Panc1 (cell line): ENCODE measurements around the gene CXXC1. TPM values are rescaled to one million over a fixed set of nuclear protein-coding genes. Genes with fewer than 3 reads are reported as not detected.

Source experiments
- ATAC-seq: fragments of 200-7000 bp; cut with Tn5 transposase; 2 replicates; pipeline ENCODE4 v1.9.1; 2020; ENCODE audit warnings: mild to moderate bottlenecking, moderate library complexity
- BruUV-seq: library from RNA; stranded (reverse); fragments of 400-500 nt; replicated peaks from 2 replicates; lab custom pipeline; 2021; lab: Mats Ljungman, UMichigan
- CTCF ChIA-PET: fragments of 300-600 bp; sonication (Branson Sonifier 250); formaldehyde crosslinking; loops from one replicate; lab custom pipeline; 2022; ENCODE audit warnings: antibody characterized with exemption; lab: Charles Lee
- POLR2A ChIA-PET: fragments of 300-600 bp; sonication (Branson Sonifier 250); formaldehyde crosslinking; loops from one replicate; lab custom pipeline; 2022; ENCODE audit warnings: antibody characterized with exemption; lab: Charles Lee
- DNase-seq: peaks from one replicate; pipeline ENCODE4 v3.0.0-alpha.2; 2010; ENCODE audit warnings: low read depth, low spot score
- H3K27ac ChIP-seq: 2 replicates; pipeline ENCODE4 v1.5.1; 2011; ENCODE audit warnings: mild to moderate bottlenecking, low read length, inconsistent platforms
- H3K27me3 ChIP-seq: fragments of 200-500 bp; sonication (Bioruptor generic); 2 replicates; pipeline ENCODE4 v1.6.0; 2014; ENCODE audit warnings: low read length, inconsistent platforms; ENCODE audit not compliant: control insufficient read depth, insufficient read depth
- H3K36me3 ChIP-seq: fragments of 200-500 bp; sonication (Bioruptor generic); 2 replicates; pipeline ENCODE4 v1.5.1; 2014; ENCODE audit warnings: inconsistent platforms, mild to moderate bottlenecking, low read length, moderate library complexity; ENCODE audit not compliant: control insufficient read depth, insufficient read depth
- H3K4me1 ChIP-seq: 2 replicates; pipeline ENCODE4 v1.5.1; 2011; ENCODE audit warnings: inconsistent platforms, mild to moderate bottlenecking, low read length, moderate library complexity; ENCODE audit not compliant: control insufficient read depth, insufficient read depth
- H3K4me3 ChIP-seq, 2 experiments: 2 replicates each; pipeline ENCODE4 v1.5.1; 2011 to 2012; ENCODE audit warnings: low read depth in 2 of 2, low read length in 2 of 2, mild to moderate bottlenecking in 2 of 2, inconsistent platforms in 1 of 2, moderate library complexity in 1 of 2
- H3K9me3 ChIP-seq: fragments of 200-500 bp; sonication (Bioruptor generic); 2 replicates; pipeline ENCODE4 v1.5.1; 2014; ENCODE audit warnings: low read depth, mild to moderate bottlenecking, inconsistent platforms, low read length, moderate library complexity; ENCODE audit not compliant: control insufficient read depth, insufficient read depth
- POLR2AphosphoS5 ChIP-seq: IDR thresholded peaks from 2 replicates; pipeline ENCODE4 v1.6.1; 2012; ENCODE audit warnings: mild to moderate bottlenecking, low read depth, low read length, moderate library complexity
- REST ChIP-seq, 2 experiments: IDR thresholded peaks; 2 replicates each; pipeline ENCODE4 v1.6.1; 2011 to 2012; ENCODE audit warnings: low read depth in 2 of 2, control low read depth in 1 of 2, low read length in 1 of 2, mild to moderate bottlenecking in 1 of 2, moderate library complexity in 1 of 2; ENCODE audit not compliant: insufficient read depth in 1 of 2
- SIN3A ChIP-seq: IDR thresholded peaks from 2 replicates; pipeline ENCODE4 v1.6.1; 2012; ENCODE audit warnings: low read depth, mild to moderate bottlenecking, low read length, moderate library complexity, borderline replicate concordance; ENCODE audit not compliant: insufficient read depth
- TCF7L2 ChIP-seq: IDR thresholded peaks from 2 replicates; pipeline ENCODE4 v1.6.1; 2011; ENCODE audit warnings: mild to moderate bottlenecking, low read depth, low read length, inconsistent platforms
- in situ Hi-C: cut with HindIII; loops from 2 replicates; pipeline ENCODE4 v1.10.0; 2016; ENCODE audit warnings: low sequenced_read_pairs, low pct_unique_long_range_greater_than_20kb
- intact Hi-C: fragments of 100-400 bp; cut with micrococcal nuclease; formaldehyde crosslinking; loops from one replicate; pipeline ENCODE4 v1.10.0; 2022; ENCODE audit not compliant: unreplicated experiment
- total RNA-seq: library from RNA; stranded (reverse); gene quantifications from one replicate; pipeline ENCODE4 v1.2.1, GENCODE V29; 2021; ENCODE audit not compliant: unreplicated experiment
- TF ChIP-seq, protein P1 (sequence below): fragments of 450-650 bp; IDR thresholded peaks from 2 replicates; pipeline ENCODE4 v1.5.1; 2017; ENCODE audit warnings: mild to moderate bottlenecking

Gene CXXC1
- total RNA-seq, 1 experiment from 2014 or later, result 60.8 TPM

GRCh38 chr18:50301074-50301473 lies 13.6 kb upstream of the CXXC1 start:
- in situ Hi-C loops, result no loop called here
- no peak for DNase-seq
- ChIA-PET POLR2A (no interaction called here), CTCF (no interaction called here)
- no peak for TF ChIP-seq REST (IDR thresholded peaks at IDR 0.05; ENCODE audit: insufficient read depth in 1 of 2, low read depth in 2 of 2, low read length in 1 of 2)
- H3K9me3 ChIP-seq, result no peaks in the 10 kb centered on the region
- no peaks in the 10 kb centered on the region for H3K36me3 ChIP-seq
- no peaks in the 10 kb centered on the region for H3K4me1 ChIP-seq
- ATAC-seq, result no peak
- no peak overlapping the region for H3K4me3 ChIP-seq
- no peak overlapping the region for H3K27ac ChIP-seq
- intact Hi-C loops, result no loop called here
- no TSS peak for BruUV-seq
- no peaks in the 10 kb centered on the region for H3K27me3 ChIP-seq

- H3K4me1 ChIP-seq, result no peaks in the 10 kb centered on the region
- no peaks in the 10 kb centered on the region for H3K27me3 ChIP-seq
- no TSS peak for BruUV-seq
- ATAC-seq, result no peak
- no peak for TF ChIP-seq REST (IDR thresholded peaks at IDR 0.05; ENCODE audit: insufficient read depth in 1 of 2, low read depth in 2 of 2, low read length in 1 of 2)
- TF ChIP-seq TCF7L2, result no peak
- TF ChIP-seq SIN3A, result no peak
- TF ChIP-seq, protein P1, sequence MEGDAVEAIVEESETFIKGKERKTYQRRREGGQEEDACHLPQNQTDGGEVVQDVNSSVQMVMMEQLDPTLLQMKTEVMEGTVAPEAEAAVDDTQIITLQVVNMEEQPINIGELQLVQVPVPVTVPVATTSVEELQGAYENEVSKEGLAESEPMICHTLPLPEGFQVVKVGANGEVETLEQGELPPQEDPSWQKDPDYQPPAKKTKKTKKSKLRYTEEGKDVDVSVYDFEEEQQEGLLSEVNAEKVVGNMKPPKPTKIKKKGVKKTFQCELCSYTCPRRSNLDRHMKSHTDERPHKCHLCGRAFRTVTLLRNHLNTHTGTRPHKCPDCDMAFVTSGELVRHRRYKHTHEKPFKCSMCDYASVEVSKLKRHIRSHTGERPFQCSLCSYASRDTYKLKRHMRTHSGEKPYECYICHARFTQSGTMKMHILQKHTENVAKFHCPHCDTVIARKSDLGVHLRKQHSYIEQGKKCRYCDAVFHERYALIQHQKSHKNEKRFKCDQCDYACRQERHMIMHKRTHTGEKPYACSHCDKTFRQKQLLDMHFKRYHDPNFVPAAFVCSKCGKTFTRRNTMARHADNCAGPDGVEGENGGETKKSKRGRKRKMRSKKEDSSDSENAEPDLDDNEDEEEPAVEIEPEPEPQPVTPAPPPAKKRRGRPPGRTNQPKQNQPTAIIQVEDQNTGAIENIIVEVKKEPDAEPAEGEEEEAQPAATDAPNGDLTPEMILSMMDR, result no peak
- TF ChIP-seq POLR2AphosphoS5, result no peak
- no peak overlapping the region for H3K4me3 ChIP-seq
- no peaks in the 10 kb centered on the region for H3K36me3 ChIP-seq
- intact Hi-C loops (no loop called here), in situ Hi-C loops (no loop called here)
- H3K9me3 ChIP-seq, result no peaks in the 10 kb centered on the region
- CTCF ChIA-PET, result no interaction called here
- DNase-seq, result no peak
- POLR2A ChIA-PET, result no interaction called here
- no peak overlapping the region for H3K27ac ChIP-seq
Observed at GRCh38 chr18:50299626-50300388, 12.3 kb upstream of the CXXC1 start.
